A549 (cell line): ENCODE measurements around the gene CEP83. TPM values are rescaled to one million over a fixed set of nuclear protein-coding genes. Genes with fewer than 3 reads are reported as not detected.

Experiments
- ATAC-seq, 2 experiments: fragments of 200-7000 bp in 1 of 2; fragments of >200 bp in 1 of 2; cut with Nextera tagmentation in 1 of 2; cut with Tn5 transposase in 1 of 2; 3 replicates each; pipeline versions ENCODE4 v1.8.0 to v1.9.1; 2018 to 2020; ENCODE audit warnings: mild to moderate bottlenecking in 1 of 2, moderate library complexity in 1 of 2
- CTCF ChIA-PET: fragments of 300-600 bp; sonication (Branson Sonifier 250); formaldehyde crosslinking; extraction: SDS; loops from one replicate; lab custom pipeline; 2021; ENCODE audit warnings: antibody characterized with exemption, inconsistent platforms; lab: Yijun Ruan, JAX
- POLR2A ChIA-PET: fragments of 350-600 bp; formaldehyde crosslinking; extraction: SDS; loops from one replicate; lab custom pipeline; 2021; ENCODE audit warnings: antibody characterized with exemption, inconsistent platforms; lab: Yijun Ruan, JAX
- DNase-seq, 2 experiments: peaks; one replicate each; pipeline versions ENCODE4 v3.0.0 to v3.0.0-alpha.2; 2011 to 2016; ENCODE audit warnings: low read depth in 1 of 2, low spot score in 1 of 2
- FAIRE-seq: peaks from 2 replicates; lab custom pipeline; 2011; peaks lifted over from hg19 to GRCh38; lab: Jason Lieb, UNC
- H3K27ac ChIP-seq, 2 experiments: fragments of >200 bp; sonication (Bioruptor Twin); formaldehyde crosslinking; 3 replicates each; pipeline ENCODE4 v1.5.1; 2016 to 2017
- H3K4me1 ChIP-seq: fragments of >200 bp; sonication (Bioruptor Twin); formaldehyde crosslinking; 3 replicates; pipeline ENCODE4 v1.6.1; 2016
- H3K4me2 ChIP-seq: fragments of >200 bp; sonication (Bioruptor Twin); formaldehyde crosslinking; 3 replicates; pipeline ENCODE4 v1.6.1; 2016
- H3K4me3 ChIP-seq: fragments of >200 bp; sonication (Bioruptor Twin); formaldehyde crosslinking; 3 replicates; pipeline ENCODE4 v1.5.1; 2016
- H3K9me3 ChIP-seq: fragments of >200 bp; sonication (Bioruptor Twin); formaldehyde crosslinking; 3 replicates; pipeline ENCODE4 v1.6.1; 2016
- BCL3 ChIP-seq: fragments of >200 bp; sonication (Bioruptor Twin); formaldehyde crosslinking; IDR thresholded peaks from 3 replicates; pipeline ENCODE4 v1.6.1; 2016
- CEBPB ChIP-seq, 2 experiments: fragments of >200 bp in 1 of 2; sonication (Bioruptor Twin) in 1 of 2; formaldehyde crosslinking in 1 of 2; IDR thresholded peaks; 2 replicates each; pipeline ENCODE4 v1.6.1; 2012 to 2016
- CHD4 ChIP-seq: fragments of 200-600 bp; sonication (generic); IDR thresholded peaks from 2 replicates; pipeline ENCODE4 v1.6.1; 2016; ENCODE audit warnings: antibody characterized with exemption, mild to moderate bottlenecking, borderline replicate concordance
- EHMT2 ChIP-seq: fragments of 200-600 bp; sonication (generic); IDR thresholded peaks from 2 replicates; pipeline ENCODE4 v1.6.1; 2016; ENCODE audit warnings: antibody characterized with exemption, low read depth, mild to moderate bottlenecking, moderate library complexity
- FOXS1 ChIP-seq: fragments of 250-450 bp; sonication (Bioruptor Pico); IDR thresholded peaks from 2 replicates; pipeline ENCODE4 v1.5.0; 2020; ENCODE audit warnings: mild to moderate bottlenecking, moderate library complexity
- HES2 ChIP-seq: fragments of >200 bp; sonication (Bioruptor Twin); formaldehyde crosslinking; IDR thresholded peaks from 2 replicates; pipeline ENCODE4 v1.6.1; 2016
- HEYL ChIP-seq: fragments of 250-450 bp; sonication (Bioruptor Pico); IDR thresholded peaks from 2 replicates; pipeline ENCODE4 v1.8.0; 2021; ENCODE audit warnings: mild to moderate bottlenecking, moderate library complexity
- HOXA7 ChIP-seq: fragments of 250-450 bp; sonication (Bioruptor Pico); IDR thresholded peaks from 2 replicates; pipeline ENCODE4 v1.5.0; 2020; ENCODE audit warnings: mild to moderate bottlenecking, moderate library complexity
- JUNB ChIP-seq: fragments of >200 bp; sonication (Bioruptor Twin); formaldehyde crosslinking; IDR thresholded peaks from 2 replicates; pipeline ENCODE4 v1.6.1; 2016
- KDM5A ChIP-seq: fragments of 200-600 bp; sonication (generic); IDR thresholded peaks from 2 replicates; pipeline ENCODE4 v1.6.1; 2016; ENCODE audit warnings: antibody characterized with exemption, mild to moderate bottlenecking
- NFE2L2 ChIP-seq: fragments of 150-350 bp; conservative IDR thresholded peaks from 2 replicates; pipeline ENCODE4 v1.6.1; 2014; ENCODE audit warnings: low read length
- PBX3 ChIP-seq: IDR thresholded peaks from 2 replicates; pipeline ENCODE4 v1.6.1; 2012
- RCOR1 ChIP-seq: fragments of 150-350 bp; IDR thresholded peaks from 2 replicates; pipeline ENCODE4 v1.6.1; 2014; ENCODE audit warnings: antibody characterized with exemption, low read length, low read depth
- RFX5 ChIP-seq: fragments of 450-650 bp; IDR thresholded peaks from 2 replicates; pipeline ENCODE4 v1.7.1; 2014; ENCODE audit warnings: antibody characterized with exemption, mild to moderate bottlenecking, moderate library complexity
- RNF2 ChIP-seq: fragments of 200-600 bp; sonication (generic); IDR thresholded peaks from 2 replicates; pipeline ENCODE4 v1.6.1; 2016; ENCODE audit warnings: low read depth, mild to moderate bottlenecking, antibody characterized with exemption, moderate library complexity, borderline replicate concordance
- TP53 ChIP-seq: fragments of 250-450 bp; sonication (Bioruptor Pico); IDR thresholded peaks from 2 replicates; pipeline ENCODE4 v1.5.0; 2021; ENCODE audit warnings: mild to moderate bottlenecking, moderate library complexity
- ZFP36 ChIP-seq: fragments of 450-650 bp; IDR thresholded peaks from 2 replicates; pipeline ENCODE4 v1.6.1; 2014; ENCODE audit warnings: borderline replicate concordance; ENCODE audit not compliant: partially characterized antibody
- ZNF302 ChIP-seq: fragments of 250-450 bp; sonication (Bioruptor Pico); IDR thresholded peaks from 2 replicates; pipeline ENCODE4 v1.9.0; 2021; ENCODE audit warnings: inconsistent platforms, mild to moderate bottlenecking, moderate library complexity
- ZSCAN20 ChIP-seq: fragments of 250-450 bp; sonication (Bioruptor Pico); IDR thresholded peaks from 2 replicates; pipeline ENCODE4 v1.8.0; 2022; ENCODE audit warnings: mild to moderate bottlenecking, moderate library complexity
- WGBS: methylation state at CpG from one replicate; pipeline ENCODE4 v1.1.6; 2017; ENCODE audit errors: missing lambda C conversion rate; 5-methylcytosine and 5-hydroxymethylcytosine counted together
- polyA plus RNA-seq, 4 experiments: library from polyadenylated mRNA; depleted of rRNA in 3 of 4; stranded (reverse); fragments of >200 nt; fragmentation: RNase III in 1 of 4; extraction: RNeasy Plus Mini Kit Qiagen cat#74134 plus additional on column Dnase treatment in 1 of 4; gene quantifications; 2 replicates in 3 of 4; 3 replicates in 1 of 4; pipeline ENCODE4 v1.2.3, GENCODE V29; 2011 to 2017

The CEP83 gene
- polyA plus RNA-seq, 2 of the 4 experiments (the other 2 are of a cell fraction): 8.5 to 21.4 TPM

GRCh38 chr12:94374124-94374523, 85.5 kb downstream of the CEP83 start:
- H3K4me1 ChIP-seq: no peaks in the 10 kb centered on the region
- DNase-seq: no peak
- peak; percentile 50 to 56; a peak in 2 of 4 replicates for TF ChIP-seq CEBPB (IDR thresholded peaks at IDR 0.05)
- no peak for TF ChIP-seq NFE2L2
- TF ChIP-seq, all 56 proteins: peak for 1
- FAIRE-seq: no peak
- H3K4me3 ChIP-seq: no peak overlapping the region
- WGBS: 95% methylated on average over 2 of the region's 2 CpGs
- no peak overlapping the region for H3K4me2 ChIP-seq
- H3K9me3 ChIP-seq: no peaks in the 10 kb centered on the region
- no peak for ATAC-seq
- CTCF ChIA-PET: no interaction called here
- no peak overlapping the region for H3K27ac ChIP-seq
- POLR2A ChIA-PET: no interaction called here

GRCh38 chr12:94372461-94372860, 87.2 kb downstream of the CEP83 start:
- 92% methylated on average over 2 of the region's 2 CpGs for WGBS
- ATAC-seq: no peak
- Histone ChIP-seq H3K9me3 (no peaks in the 10 kb centered on the region), H3K27ac (no peak overlapping the region), H3K4me2 (no peak overlapping the region)
- POLR2A ChIA-PET: no interaction called here
- DNase-seq: no peak
- CTCF ChIA-PET: no interaction called here
- FAIRE-seq: peak; percentile 32
- no peak for TF ChIP-seq RCOR1
- TF ChIP-seq ZNF302 (CRISPR knock-in tag): no peak
- no peak for TF ChIP-seq RNF2
- no peak for TF ChIP-seq ZFP36
- no peak for TF ChIP-seq JUNB
- TF ChIP-seq RFX5: no peak
- no peak for TF ChIP-seq KDM5A
- TF ChIP-seq HOXA7 (CRISPR knock-in tag): no peak
- no peak for TF ChIP-seq EHMT2
- TF ChIP-seq PBX3: no peak
- no peak for TF ChIP-seq CHD4
- no peak for TF ChIP-seq ZSCAN20 (CRISPR knock-in tag)
- no peak for TF ChIP-seq HEYL (CRISPR knock-in tag)
- no peak for TF ChIP-seq TP53 (CRISPR knock-in tag)
- TF ChIP-seq, all 56 proteins: peak for 0
- Histone ChIP-seq H3K4me1 (no peaks in the 10 kb centered on the region), H3K4me3 (no peak overlapping the region)

- CTCF ChIA-PET: no interaction called here
Measured at GRCh38 chr12:94362653-94363052, 97.0 kb downstream of the CEP83 start.

More at GRCh38 chr12:94362653-94363052, 97.0 kb downstream of the CEP83 start:
- no peak overlapping the region for H3K4me2 ChIP-seq
- POLR2A ChIA-PET: no interaction called here
- FAIRE-seq: peak; percentile 13
- H3K27ac ChIP-seq: no peak overlapping the region
- 83% methylated on average over 2 of the region's 2 CpGs for WGBS
- TF ChIP-seq FOXS1 (CRISPR knock-in tag): no peak
- TF ChIP-seq HES2: no peak
- TF ChIP-seq BCL3: no peak
- H3K4me3 ChIP-seq: no peak overlapping the region
- no peak for DNase-seq
- ATAC-seq: no peak
- H3K9me3 ChIP-seq: peaks cover 12% of the 10 kb centered on the region; the same call in 1 of the 3 replicates
- no peaks in the 10 kb centered on the region for H3K4me1 ChIP-seq
